ENCODE data around the gene TVP23A.
"Not testable (repeated sequence)": the region's sequence is repeated elsewhere in the genome, so short reads cannot be mapped to it uniquely, and the experiment has no call there.

TVP23A gene

GRCh38 chr16:10744370-10745030 lies 74.1 kb downstream of the TVP23A start:
- DNase-seq: no peak

- peak; percentile 91 for DNase-seq
Observed at GRCh38 chr16:10743610-10744369, 74.8 kb downstream of the TVP23A start, which contains the start of gene NUBP1. Gene NUBP1 (plus strand): TSS chr16:10743842. CDS start chr16:10743864, 22 bp downstream.

GRCh38 chr16:10743227-10743609 lies 75.4 kb downstream of the TVP23A start:
- DNase-seq: no peak

GRCh38 chr16:10741844-10742243 lies 76.8 kb downstream of the TVP23A start:
- peak; percentile 84 for DNase-seq

GRCh38 chr16:10741249-10741648 lies 77.3 kb downstream of the TVP23A start:
- DNase-seq: not testable (repeated sequence)

GRCh38 chr16:10740845-10741208 lies 77.8 kb downstream of the TVP23A start:
- DNase-seq: no peak

GRCh38 chr16:10740000-10740844 lies 78.4 kb downstream of the TVP23A start:
- DNase-seq: no peak

- DNase-seq: no peak
Observed at GRCh38 chr16:10738231-10739077, 80.1 kb downstream of the TVP23A start.

GRCh38 chr16:10737068-10737625 lies 81.4 kb downstream of the TVP23A start:
- peak; percentile 66 for DNase-seq

GRCh38 chr16:10731790-10732189 lies 86.8 kb downstream of the TVP23A start:
- no peak for DNase-seq

- peak; percentile 80 for DNase-seq
Observed at GRCh38 chr16:10729104-10730048, 89.2 kb downstream of the TVP23A start.

- DNase-seq: peak; percentile 87
Observed at GRCh38 chr16:10728003-10728887, 90.3 kb downstream of the TVP23A start.
